Measurements from ENCODE around the gene TECPR1. TPM values are rescaled to one million over a fixed set of nuclear protein-coding genes. Genes with fewer than 3 reads are reported as not detected.

Gene TECPR1
- total and polyA plus RNA-seq, 2 of the 4 experiments (the other 2 are of a cell fraction): 11.5 to 14.7 TPM

DNA sequence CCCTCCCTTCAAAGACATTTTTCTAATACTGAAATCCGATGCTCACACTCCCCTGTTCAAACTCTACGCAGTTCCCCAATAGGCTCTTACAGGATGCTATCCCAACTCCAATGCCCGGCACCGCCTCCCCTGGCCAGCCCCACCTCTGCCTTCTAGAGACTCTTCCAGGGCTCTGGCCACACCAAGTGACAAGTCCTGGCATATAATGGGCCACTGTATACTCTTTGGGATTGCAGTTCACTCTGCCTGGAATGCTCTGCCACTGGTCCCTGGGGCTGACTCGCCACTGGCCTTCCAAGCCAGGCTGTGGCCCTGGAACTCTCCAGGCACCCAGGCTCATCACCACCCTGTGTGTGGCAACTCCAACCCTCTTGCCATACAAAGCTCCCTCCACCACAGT, 26.4 kb upstream of the TECPR1 start:
- Histone ChIP-seq H3K18ac (ENCODE audit: low read depth, low read length) (no peak overlapping the region), H3K4me1 (ENCODE audit: control insufficient read depth, insufficient read depth, low read length) (peaks cover 10% of the 10 kb centered on the region), H2BK120ac (ENCODE audit: low read depth, low read length) (no peak overlapping the region), H3K79me1 (ENCODE audit: low read depth in 1 of 2, low read length in 2 of 2) (peaks cover 5 to 17% of the 10 kb centered on the region in 2 experiments; a peak in 3 of 4 replicates), H3K9me1 (ENCODE audit: insufficient read depth, low read length) (peaks cover 2% of the 10 kb centered on the region), H2AK5ac (ENCODE audit: low read depth, low read length) (no peak overlapping the region), H3K27me3 (ENCODE audit: control insufficient read depth, insufficient read depth, low read length) (no peaks in the 10 kb centered on the region), H3K14ac (replicated peaks; ENCODE audit: low read depth, low read length) (no peak overlapping the region), H3K9ac (ENCODE audit: low read depth, low read length) (no peak overlapping the region), H2BK5ac (ENCODE audit: low read depth, low read length, poor library complexity, severe bottlenecking) (no peak overlapping the region), H3K27ac (ENCODE audit: insufficient read depth, low read length) (no peak overlapping the region), H3K4ac (ENCODE audit: low read depth, low read length) (no peak overlapping the region), H3K56ac (ENCODE audit: extremely low read depth, insufficient read depth, low read length) (no peak overlapping the region), H4K5ac (ENCODE audit: low read depth, low read length) (no peak overlapping the region), H3K4me3 (ENCODE audit: insufficient read depth, low read depth, low read length) (no peak overlapping the region), H4K8ac (ENCODE audit: low read depth in 2 of 2, low read length in 2 of 2) (no peak overlapping the region), H2BK20ac (ENCODE audit: low read depth, low read length) (no peak overlapping the region), H3K36me3 (ENCODE audit: control insufficient read depth, insufficient read depth, low read length) (peaks cover 2% of the 10 kb centered on the region; the same call in 1 of the 2 replicates), H3K9me3 (ENCODE audit: control insufficient read depth, insufficient read depth, low read length) (no peaks in the 10 kb centered on the region), H2BK15ac (ENCODE audit: low read depth, low read length) (no peak overlapping the region), H3K4me2 (ENCODE audit: low read depth, low read length) (no peak overlapping the region), H3K23ac (ENCODE audit: low read depth, low read length) (no peak overlapping the region), H4K20me1 (ENCODE audit: insufficient read depth, low read length) (peaks cover 7% of the 10 kb centered on the region), H2AK9ac (replicated peaks; ENCODE audit: low read depth, low read length, poor library complexity) (no peak overlapping the region), H4K91ac (ENCODE audit: insufficient read depth, low read depth, low read length) (no peak overlapping the region), H2AFZ (replicated peaks; ENCODE audit: low read length, poor library complexity) (peak overlapping the region; percentile 72)
- ChIA-PET POLR2A (ENCODE audit: unreplicated experiment) (no interaction called here), CTCF (no interaction called here)
- 90% methylated on average over 3 of the region's 5 CpGs; no CpG with 5 or more reads in 1 of the 2 experiments for WGBS, 2 experiments (ENCODE audit: extremely low coverage in 2 of 2, insufficient read length in 1 of 2)
- BruUV-seq (replicated peaks): no TSS peak
- no peak for DNase-seq
- TF ChIP-seq FOS (IDR thresholded peaks at IDR 0.05; ENCODE audit: low read depth, low read length) (no peak), MXI1 (IDR thresholded peaks at IDR 0.05; ENCODE audit: borderline replicate concordance, low read depth, low read length) (no peak), RFX5 (IDR thresholded peaks at IDR 0.05; ENCODE audit: low read depth, low read length) (no peak), SMC3 (IDR thresholded peaks at IDR 0.05; ENCODE audit: low read depth, low read length) (no peak), BHLHE40 (IDR thresholded peaks at IDR 0.05; ENCODE audit: low read depth, low read length) (no peak), CHD1 (IDR thresholded peaks at IDR 0.05; ENCODE audit: low read depth, low read length) (no peak), NFE2L2 (IDR thresholded peaks at IDR 0.05; ENCODE audit: low read depth, low read length) (no peak), RAD21 (IDR thresholded peaks at IDR 0.05; ENCODE audit: low read length) (no peak), MAZ (IDR thresholded peaks at IDR 0.05; ENCODE audit: borderline replicate concordance, low read depth, low read length) (no peak), CTCF (conservative IDR thresholded peaks at IDR 0.05; ENCODE audit: low read depth, low read length) (no peak), POLR2A (IDR thresholded peaks at IDR 0.05; ENCODE audit: low read depth, low read length) (no peak), RCOR1 (IDR thresholded peaks at IDR 0.05; ENCODE audit: insufficient replicate concordance, low read length) (no peak), CEBPB (IDR thresholded peaks at IDR 0.05; ENCODE audit: low read depth, low read length) (no peak), ELK1 (IDR thresholded peaks at IDR 0.05; ENCODE audit: borderline replicate concordance, low read depth, low read length) (no peak), MAFK (IDR thresholded peaks at IDR 0.05; ENCODE audit: low read depth, low read length) (no peak)
- TF ChIP-seq, protein P1, sequence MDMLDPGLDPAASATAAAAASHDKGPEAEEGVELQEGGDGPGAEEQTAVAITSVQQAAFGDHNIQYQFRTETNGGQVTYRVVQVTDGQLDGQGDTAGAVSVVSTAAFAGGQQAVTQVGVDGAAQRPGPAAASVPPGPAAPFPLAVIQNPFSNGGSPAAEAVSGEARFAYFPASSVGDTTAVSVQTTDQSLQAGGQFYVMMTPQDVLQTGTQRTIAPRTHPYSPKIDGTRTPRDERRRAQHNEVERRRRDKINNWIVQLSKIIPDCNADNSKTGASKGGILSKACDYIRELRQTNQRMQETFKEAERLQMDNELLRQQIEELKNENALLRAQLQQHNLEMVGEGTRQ (IDR thresholded peaks at IDR 0.05; ENCODE audit: low read depth, low read length): no peak
- dilution Hi-C loops (cut with HindIII; ENCODE audit: low sequenced_read_pairs, unreplicated experiment): no loop called here
- in situ Hi-C loops (cut with MboI; ENCODE audit: low sequenced_read_pairs): no loop called here
- ATAC-seq (ENCODE audit: low read depth): no peak
- intact Hi-C loops (cut with micrococcal nuclease): no loop called here

Measured in IMR-90 (cell line).